B cell (primary cell): Measurements from ENCODE around the gene NAPEPLD.

Source experiments
- CTCF ChIP-seq: fragments of 200-600 bp; IDR thresholded peaks from one replicate; pipeline ENCODE4 v1.8.0; 2022; ENCODE audit warnings: antibody characterized with exemption, mild to moderate bottlenecking
- EZH2 ChIP-seq: IDR thresholded peaks from 2 replicates; pipeline ENCODE4 v1.6.1; 2012; ENCODE audit warnings: borderline replicate concordance, low read depth, mild to moderate bottlenecking, moderate library complexity, low read length; ENCODE audit not compliant: insufficient read depth, poor library complexity, severe bottlenecking

- TF ChIP-seq CTCF (no peak), EZH2 (no peak)
Observed at GRCh38 chr7:103148994-103149807, at the start of gene NAPEPLD.
